Measurements from ENCODE around the gene CAMK2A.

CAMK2A gene

DNA sequence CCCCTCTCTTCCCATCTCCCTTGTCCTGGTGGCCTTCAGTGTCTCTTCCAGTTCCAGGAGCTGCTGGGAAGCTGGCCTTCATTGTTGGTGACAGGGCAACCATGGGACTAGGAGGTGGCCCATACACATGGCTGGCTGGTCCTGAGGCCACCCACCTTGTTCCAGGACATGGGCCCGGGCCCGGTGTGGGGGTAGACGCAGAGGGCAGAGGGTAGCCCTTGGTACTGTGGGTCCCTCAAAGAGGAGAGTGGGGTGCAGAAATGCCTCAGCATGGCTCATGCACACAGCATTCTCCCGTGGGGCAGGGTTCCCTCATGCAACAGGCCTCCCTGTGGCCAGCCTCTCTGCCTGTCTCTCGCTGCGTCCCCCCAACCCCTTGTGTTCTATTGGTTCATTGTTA lies 78.9 kb downstream of the CAMK2A start:
- no peak for FAIRE-seq
- no peak for DNase-seq (ENCODE audit: insufficient read length)
- TF ChIP-seq POLR2AphosphoS5 (IDR thresholded peaks at IDR 0.05; ENCODE audit: low read depth, low read length): no peak
- TF ChIP-seq TAF1 (IDR thresholded peaks at IDR 0.05; ENCODE audit: borderline replicate concordance, low read depth, low read length): no peak
- no peak for TF ChIP-seq POLR2A (IDR thresholded peaks at IDR 0.05; ENCODE audit: low read depth, low read length)

DNA sequence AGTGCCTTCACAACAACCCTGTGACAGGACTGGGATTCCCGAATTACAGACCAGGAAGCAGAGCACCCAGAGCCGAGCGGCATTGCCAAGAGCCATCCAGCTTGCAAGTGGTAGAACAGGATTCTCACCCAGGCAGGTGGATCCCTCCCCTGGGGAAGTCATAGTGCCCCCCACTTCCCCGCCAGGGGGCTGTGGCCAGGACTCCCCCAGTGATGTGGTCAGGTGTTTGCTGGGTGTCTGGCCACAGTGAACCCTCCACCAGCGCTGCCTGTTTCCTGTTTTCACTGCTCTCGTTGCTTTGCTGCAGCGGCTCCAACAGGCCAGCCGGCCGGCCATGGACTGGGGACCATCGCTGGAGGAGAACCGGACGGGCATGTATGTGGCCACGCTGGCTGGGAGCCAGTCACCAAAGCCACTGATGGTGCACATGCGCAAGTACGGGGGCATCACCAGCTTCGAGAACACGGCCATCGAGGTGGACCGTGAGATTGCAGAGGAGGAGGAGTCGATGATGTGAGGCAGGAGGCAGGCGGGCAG lies 80.4 kb downstream of the CAMK2A start:
- DNase-seq (ENCODE audit: insufficient read length) (no peak), FAIRE-seq (no peak)
- TF ChIP-seq POLR2AphosphoS5 (IDR thresholded peaks at IDR 0.05; ENCODE audit: low read depth, low read length) (no peak), TAF1 (IDR thresholded peaks at IDR 0.05; ENCODE audit: borderline replicate concordance, low read depth, low read length) (no peak), POLR2A (IDR thresholded peaks at IDR 0.05; ENCODE audit: low read depth, low read length) (no peak)

DNA sequence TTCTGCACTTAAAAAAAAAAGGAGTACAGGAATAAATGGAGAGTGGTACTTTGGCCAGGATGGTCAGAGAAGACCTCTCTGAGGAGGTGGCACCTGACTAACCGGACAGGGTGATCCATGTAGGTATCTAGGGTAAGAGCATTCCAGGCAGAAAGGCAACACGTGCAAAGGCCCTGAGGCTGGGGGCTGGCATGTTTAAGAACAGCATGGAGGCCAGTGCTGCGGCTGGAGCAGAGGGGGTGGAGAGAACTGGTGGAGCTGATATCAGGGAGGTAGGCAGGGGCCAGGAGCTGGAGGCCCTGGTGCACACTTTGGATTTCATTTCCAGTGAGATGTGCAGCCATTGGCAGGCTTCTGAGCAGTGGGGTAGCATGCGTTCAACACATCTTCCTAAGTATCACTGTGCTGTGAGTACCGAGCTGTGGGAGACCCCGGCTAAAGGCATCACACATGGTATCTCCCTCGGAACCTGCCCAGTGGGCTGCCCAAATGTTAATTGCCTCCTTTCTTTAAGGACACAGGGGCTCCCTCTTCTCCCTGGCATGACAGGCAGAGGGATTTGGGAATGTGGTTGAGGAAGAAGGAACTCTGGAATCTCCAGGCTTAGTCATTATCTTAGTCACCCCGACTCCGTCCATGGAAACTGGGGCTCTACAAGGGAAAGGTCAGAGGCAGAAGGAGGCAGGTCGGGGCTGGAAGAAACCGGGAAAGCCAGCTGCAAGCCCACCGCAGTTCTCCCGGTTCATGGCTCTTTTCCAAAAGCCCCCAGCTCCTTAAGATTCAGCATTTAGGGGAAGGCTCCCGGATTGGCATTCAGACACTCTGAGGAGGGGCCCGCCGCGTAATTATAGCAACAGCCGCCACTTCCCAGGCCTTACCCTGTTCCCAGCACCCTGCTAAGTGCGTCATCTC lies 81.1 kb downstream of the CAMK2A start:
- FAIRE-seq (no peak), DNase-seq (ENCODE audit: insufficient read length) (no peak)
- TF ChIP-seq TAF1 (IDR thresholded peaks at IDR 0.05; ENCODE audit: borderline replicate concordance, low read depth, low read length): no peak
- TF ChIP-seq POLR2AphosphoS5 (IDR thresholded peaks at IDR 0.05; ENCODE audit: low read depth, low read length): no peak
- TF ChIP-seq POLR2A (IDR thresholded peaks at IDR 0.05; ENCODE audit: low read depth, low read length): no peak

DNA sequence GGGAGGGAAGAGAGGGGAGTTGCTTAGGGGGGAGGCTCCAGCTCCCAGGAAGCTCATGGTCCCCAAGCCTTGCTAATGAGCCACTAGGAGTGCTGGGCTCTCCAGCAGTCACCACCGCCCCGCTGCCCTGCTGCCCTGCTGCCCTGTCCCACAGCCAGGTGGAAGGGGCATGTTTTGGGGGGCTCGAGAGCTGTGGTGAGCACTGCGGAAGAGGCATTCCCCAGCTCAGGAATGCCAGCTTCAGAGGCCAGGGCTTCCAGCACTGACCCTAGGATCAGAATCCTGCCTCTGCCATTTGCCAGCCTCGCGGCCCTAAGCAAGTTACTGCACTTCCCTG lies 82.8 kb downstream of the CAMK2A start:
- no peak for TF ChIP-seq TAF1 (IDR thresholded peaks at IDR 0.05; ENCODE audit: borderline replicate concordance, low read depth, low read length)
- TF ChIP-seq POLR2A (IDR thresholded peaks at IDR 0.05; ENCODE audit: low read depth, low read length): no peak
- no peak for TF ChIP-seq POLR2AphosphoS5 (IDR thresholded peaks at IDR 0.05; ENCODE audit: low read depth, low read length)
- FAIRE-seq (no peak), DNase-seq (ENCODE audit: insufficient read length) (no peak)

DNA sequence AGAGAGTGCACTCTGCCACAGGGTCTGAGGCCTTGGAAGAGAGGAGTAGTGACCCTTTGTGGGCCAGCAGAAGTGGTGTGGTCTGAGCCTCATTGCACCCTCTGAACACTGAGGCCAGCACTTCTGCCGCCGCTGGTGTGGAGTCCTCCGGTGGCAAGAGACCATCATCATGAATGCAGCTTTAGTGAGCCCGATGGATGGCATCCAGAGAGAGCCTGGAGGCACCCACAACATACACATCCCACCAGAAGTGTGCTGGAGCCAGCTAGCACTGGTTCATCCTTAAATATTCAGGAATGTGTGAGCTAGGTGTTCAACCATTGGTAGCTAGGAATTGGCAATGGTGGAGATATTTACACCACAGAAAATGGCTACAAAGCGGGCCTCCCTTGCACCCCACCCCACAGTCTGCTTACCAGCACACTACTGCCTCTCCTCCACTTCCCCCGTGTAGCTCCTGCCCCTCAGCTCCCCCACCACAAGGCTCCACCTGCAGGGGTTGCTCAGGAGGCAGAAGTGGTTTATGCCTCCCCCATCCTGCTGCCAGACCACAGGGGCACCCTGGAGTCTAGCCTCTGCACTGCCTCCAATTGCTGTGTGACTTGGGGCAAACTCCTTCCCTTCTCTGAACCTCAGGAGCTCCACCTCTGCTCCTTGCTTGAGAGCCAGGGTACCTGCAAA lies 83.3 kb downstream of the CAMK2A start:
- FAIRE-seq (no peak), DNase-seq (ENCODE audit: insufficient read length) (no peak)
- TF ChIP-seq POLR2A (IDR thresholded peaks at IDR 0.05; ENCODE audit: low read depth, low read length) (no peak), TAF1 (IDR thresholded peaks at IDR 0.05; ENCODE audit: borderline replicate concordance, low read depth, low read length) (no peak), POLR2AphosphoS5 (IDR thresholded peaks at IDR 0.05; ENCODE audit: low read depth, low read length) (no peak)

DNA sequence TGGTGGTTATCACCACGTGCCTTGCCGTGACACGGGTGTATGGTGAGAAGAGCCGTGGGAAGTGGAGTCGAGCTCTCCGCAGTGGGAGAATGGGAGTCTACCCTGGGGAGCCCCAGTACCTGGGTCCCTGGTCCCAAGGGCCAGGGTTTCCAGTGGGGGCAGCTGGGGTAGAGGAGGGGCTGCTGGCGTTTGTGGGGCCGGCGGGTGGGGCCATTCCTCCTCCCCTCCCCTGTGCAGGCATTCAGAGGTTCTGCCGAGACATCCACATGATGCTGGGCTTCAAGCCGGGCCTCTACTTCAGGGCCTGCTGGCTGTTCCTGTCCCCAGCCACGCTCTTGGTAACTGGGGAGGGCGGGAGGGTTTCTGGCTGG lies 85.0 kb downstream of the CAMK2A start:
- no peak for FAIRE-seq
- no peak for TF ChIP-seq POLR2A (IDR thresholded peaks at IDR 0.05; ENCODE audit: low read depth, low read length)
- DNase-seq (ENCODE audit: insufficient read length): no peak

DNA sequence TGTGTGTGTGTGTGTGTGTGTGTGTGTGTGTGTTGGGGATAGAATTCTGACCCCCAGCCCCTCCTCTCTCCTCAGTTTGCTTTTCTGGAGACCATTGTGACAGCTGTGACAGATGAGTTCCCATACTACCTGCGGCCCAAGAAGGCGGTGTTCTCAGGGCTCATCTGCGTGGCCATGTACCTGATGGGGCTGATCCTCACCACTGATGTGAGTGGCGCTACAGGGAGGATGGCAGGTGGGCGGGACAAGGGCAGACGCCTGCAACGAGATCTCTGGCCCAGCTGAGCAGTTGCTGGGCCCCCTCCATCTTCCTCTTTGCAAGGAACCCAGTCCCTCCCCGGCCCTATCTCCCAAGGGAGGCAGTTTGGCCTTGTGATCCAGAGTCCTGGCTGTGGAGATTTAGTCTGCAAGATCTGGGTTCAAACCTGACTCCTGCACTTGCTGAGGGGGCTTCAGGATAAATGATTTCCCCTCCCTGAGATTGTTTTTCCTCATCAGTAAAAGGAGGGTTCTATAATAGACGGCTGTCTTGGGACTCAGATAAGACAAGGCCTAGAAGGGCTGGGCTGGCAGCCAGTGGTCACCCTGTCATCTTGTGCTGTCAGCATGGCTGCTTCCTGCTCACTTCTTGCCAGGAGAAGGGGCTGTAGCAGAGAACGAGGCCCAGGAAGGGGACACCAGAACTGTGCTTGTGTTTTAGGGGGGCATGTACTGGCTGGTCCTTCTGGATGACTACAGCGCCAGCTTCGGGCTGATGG lies 85.6 kb downstream of the CAMK2A start:
- no peak for TF ChIP-seq POLR2A (IDR thresholded peaks at IDR 0.05; ENCODE audit: low read depth, low read length)
- TF ChIP-seq POLR2AphosphoS5 (IDR thresholded peaks at IDR 0.05; ENCODE audit: low read depth, low read length): no peak
- no peak for TF ChIP-seq TAF1 (IDR thresholded peaks at IDR 0.05; ENCODE audit: borderline replicate concordance, low read depth, low read length)
- FAIRE-seq (no peak), DNase-seq (ENCODE audit: insufficient read length) (no peak)

DNA sequence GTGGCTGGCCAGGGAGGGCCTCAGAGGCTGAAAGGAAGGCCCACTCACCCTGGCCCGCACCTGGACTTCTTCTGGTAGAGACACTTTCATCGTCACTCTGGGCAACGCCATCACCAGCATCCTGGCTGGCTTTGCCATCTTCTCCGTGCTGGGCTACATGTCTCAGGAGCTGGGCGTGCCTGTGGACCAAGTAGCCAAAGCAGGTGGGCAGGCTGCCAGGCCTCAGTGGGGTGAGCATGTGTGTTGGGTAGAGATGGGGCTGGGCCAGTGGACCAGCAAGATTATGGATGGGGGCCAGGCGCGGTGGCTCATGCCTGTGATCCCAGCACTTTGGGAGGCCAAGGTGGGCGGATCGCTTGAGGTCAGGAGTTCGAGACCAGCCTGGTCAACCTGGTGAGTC lies 87.1 kb downstream of the CAMK2A start:
- no peak for FAIRE-seq
- no peak for DNase-seq (ENCODE audit: insufficient read length)
- TF ChIP-seq TAF1 (IDR thresholded peaks at IDR 0.05; ENCODE audit: borderline replicate concordance, low read depth, low read length) (no peak), POLR2AphosphoS5 (IDR thresholded peaks at IDR 0.05; ENCODE audit: low read depth, low read length) (no peak), POLR2A (IDR thresholded peaks at IDR 0.05; ENCODE audit: low read depth, low read length) (no peak)

DNA sequence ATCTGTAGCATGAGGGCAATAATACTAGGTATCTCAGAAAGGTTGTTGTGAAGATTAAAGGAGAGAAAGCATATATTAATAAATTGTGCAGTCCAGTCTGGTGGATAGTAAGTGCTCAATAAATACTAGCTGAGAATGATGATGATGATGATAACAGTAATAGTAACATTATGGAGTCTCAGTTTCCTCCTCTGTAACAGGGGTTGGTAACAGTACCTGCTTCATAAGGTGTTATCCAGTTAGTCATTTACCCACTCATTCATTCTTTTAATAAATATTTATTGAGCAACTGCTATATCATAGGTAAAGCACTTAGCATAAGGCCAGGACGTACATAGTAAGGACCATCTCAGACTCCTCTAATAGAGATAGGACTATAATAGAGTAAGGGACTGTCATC lies 92.1 kb downstream of the CAMK2A start:
- FAIRE-seq: no peak
- TF ChIP-seq POLR2A (IDR thresholded peaks at IDR 0.05; ENCODE audit: low read depth, low read length) (no peak), TAF1 (IDR thresholded peaks at IDR 0.05; ENCODE audit: borderline replicate concordance, low read depth, low read length) (no peak), POLR2AphosphoS5 (IDR thresholded peaks at IDR 0.05; ENCODE audit: low read depth, low read length) (no peak)
- no peak for DNase-seq (ENCODE audit: insufficient read length)

DNA sequence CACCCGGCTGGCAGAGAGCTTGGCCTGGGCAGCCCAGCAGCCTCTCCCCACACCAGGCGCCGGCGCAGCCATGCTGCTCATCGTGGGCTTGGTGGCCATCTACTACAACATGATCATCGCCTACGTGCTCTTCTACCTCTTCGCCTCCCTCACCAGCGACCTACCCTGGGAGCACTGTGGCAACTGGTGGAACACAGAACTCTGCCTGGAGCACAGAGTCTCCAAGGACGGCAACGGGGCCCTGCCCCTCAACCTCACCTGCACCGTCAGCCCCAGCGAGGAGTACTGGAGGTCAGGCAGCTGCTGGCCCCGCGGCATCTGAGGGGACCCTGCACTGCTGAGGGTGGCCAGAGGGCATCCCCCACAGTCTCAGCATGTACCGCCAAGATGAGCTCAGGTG lies 92.6 kb downstream of the CAMK2A start:
- no peak for TF ChIP-seq POLR2A (IDR thresholded peaks at IDR 0.05; ENCODE audit: low read depth, low read length)
- no peak for TF ChIP-seq TAF1 (IDR thresholded peaks at IDR 0.05; ENCODE audit: borderline replicate concordance, low read depth, low read length)
- TF ChIP-seq POLR2AphosphoS5 (IDR thresholded peaks at IDR 0.05; ENCODE audit: low read depth, low read length): no peak
- FAIRE-seq (no peak), DNase-seq (ENCODE audit: insufficient read length) (no peak)

DNA sequence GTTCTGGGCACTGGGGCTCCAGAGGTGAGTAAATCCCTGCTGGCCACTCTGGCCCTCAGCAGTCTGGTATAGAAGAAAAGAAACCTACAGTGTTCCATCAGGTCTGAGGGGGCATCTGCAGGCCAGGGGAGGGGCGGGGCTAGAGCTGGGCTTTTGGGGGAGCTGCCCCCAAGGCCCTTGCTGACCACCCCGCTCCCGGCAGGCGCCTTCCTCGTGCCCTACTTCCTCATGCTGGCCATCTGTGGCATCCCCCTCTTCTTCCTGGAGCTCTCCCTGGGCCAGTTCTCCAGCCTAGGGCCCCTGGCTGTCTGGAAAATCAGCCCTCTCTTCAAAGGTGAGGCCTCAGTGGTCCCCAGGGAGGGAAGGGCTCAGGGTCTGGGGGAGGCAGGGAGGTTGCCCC lies 93.1 kb downstream of the CAMK2A start:
- TF ChIP-seq TAF1 (IDR thresholded peaks at IDR 0.05; ENCODE audit: borderline replicate concordance, low read depth, low read length) (no peak), POLR2AphosphoS5 (IDR thresholded peaks at IDR 0.05; ENCODE audit: low read depth, low read length) (no peak), POLR2A (IDR thresholded peaks at IDR 0.05; ENCODE audit: low read depth, low read length) (no peak)
- DNase-seq (ENCODE audit: insufficient read length) (no peak), FAIRE-seq (no peak)

Data from GM12892 (cell line).